Astrocyte of the cerebellum (primary cell): ENCODE measurements around the gene ACO2.

Source experiments
- DNase-seq: peaks from one replicate; pipeline ENCODE4 v3.0.0-alpha.2; 2011; ENCODE audit warnings: low read depth
- H3K4me3 ChIP-seq: 2 replicates; pipeline ENCODE4 v1.5.1; 2011; ENCODE audit warnings: mild to moderate bottlenecking, low read depth, low read length, moderate library complexity
- in situ Hi-C: cut with HindIII; loops from 2 replicates; pipeline ENCODE4 v1.10.0; 2017; ENCODE audit warnings: low sequenced_read_pairs
- TF ChIP-seq, protein P1 (sequence below): IDR thresholded peaks from 2 replicates; pipeline ENCODE4 v1.5.1; 2012; ENCODE audit warnings: low read length, low read depth, moderate library complexity, mild to moderate bottlenecking; ENCODE audit errors: missing control alignments

Gene ACO2

DNA sequence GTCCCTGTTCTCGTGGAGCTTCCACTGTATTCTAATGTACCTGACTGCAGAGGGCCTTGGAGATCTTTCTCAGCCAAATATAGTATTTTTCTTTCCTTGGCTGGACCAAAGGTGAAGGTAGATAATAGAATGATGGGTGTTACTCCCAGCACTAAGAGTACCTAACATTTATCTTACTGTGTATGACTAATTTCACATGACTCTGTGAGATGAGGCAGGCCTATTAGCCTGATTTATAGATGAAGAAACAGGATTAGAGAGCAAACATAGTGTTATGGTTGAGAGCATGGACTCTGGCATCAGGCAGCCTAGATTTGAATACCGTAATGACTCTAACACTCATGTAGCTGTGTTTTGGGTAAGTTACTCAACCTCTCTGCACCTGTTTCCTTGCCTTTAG is 2.7 kb downstream of the ACO2 start:
- in situ Hi-C loops, result no loop called here
- TF ChIP-seq, protein P1, sequence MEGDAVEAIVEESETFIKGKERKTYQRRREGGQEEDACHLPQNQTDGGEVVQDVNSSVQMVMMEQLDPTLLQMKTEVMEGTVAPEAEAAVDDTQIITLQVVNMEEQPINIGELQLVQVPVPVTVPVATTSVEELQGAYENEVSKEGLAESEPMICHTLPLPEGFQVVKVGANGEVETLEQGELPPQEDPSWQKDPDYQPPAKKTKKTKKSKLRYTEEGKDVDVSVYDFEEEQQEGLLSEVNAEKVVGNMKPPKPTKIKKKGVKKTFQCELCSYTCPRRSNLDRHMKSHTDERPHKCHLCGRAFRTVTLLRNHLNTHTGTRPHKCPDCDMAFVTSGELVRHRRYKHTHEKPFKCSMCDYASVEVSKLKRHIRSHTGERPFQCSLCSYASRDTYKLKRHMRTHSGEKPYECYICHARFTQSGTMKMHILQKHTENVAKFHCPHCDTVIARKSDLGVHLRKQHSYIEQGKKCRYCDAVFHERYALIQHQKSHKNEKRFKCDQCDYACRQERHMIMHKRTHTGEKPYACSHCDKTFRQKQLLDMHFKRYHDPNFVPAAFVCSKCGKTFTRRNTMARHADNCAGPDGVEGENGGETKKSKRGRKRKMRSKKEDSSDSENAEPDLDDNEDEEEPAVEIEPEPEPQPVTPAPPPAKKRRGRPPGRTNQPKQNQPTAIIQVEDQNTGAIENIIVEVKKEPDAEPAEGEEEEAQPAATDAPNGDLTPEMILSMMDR, result no peak
- no peak overlapping the region for H3K4me3 ChIP-seq
- DNase-seq, result no peak

DNA sequence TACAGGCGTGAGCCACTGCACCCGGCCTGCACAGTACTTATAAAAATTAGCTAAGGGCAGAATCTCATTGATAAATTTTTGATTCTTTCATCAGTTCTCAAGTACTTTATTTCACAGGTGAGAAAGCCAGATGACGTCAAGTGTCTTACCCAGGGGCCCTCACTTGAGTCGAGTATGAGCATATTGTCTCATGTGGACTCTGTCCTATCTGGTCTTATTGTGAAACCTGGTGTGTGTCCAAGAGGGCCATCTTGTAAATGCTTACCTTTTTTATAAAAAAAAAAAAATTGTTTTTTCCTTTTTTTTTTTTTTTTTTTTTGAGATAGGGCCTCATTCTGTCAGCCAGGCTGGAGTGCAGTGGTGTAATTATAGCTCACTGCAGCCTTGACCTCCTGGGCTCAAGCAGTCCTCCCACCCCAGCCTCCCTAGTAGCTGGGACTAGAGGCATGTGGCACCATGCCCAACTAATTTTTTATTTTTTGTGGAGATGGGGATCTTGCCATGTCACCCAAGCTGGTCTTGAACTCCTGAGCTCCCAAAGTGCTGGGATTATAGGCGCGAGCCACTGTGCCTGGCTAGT is 6.0 kb downstream of the ACO2 start:
- no peak for DNase-seq
- TF ChIP-seq, protein P1, result no peak
- in situ Hi-C loops, result no loop called here
- no peak overlapping the region for H3K4me3 ChIP-seq

DNA sequence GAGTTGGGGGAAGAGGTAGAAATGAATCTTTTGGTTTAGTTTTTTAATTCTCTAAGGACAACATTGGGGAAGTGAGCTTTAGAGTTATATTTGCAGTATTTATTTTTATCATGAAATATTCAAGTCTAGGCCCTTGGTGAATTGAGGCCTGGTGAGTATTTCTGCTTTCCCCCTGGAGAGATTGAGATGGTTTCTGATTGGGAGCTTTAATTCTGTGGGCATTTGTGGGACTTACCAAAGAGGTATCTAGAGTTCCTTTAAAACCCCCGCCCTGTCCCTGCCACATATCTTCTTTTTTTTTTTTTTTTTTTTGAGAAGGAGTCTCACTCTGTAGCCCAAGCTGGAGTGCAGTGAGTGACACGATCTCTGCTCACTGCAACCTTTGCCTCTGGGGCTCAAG is 9.6 kb downstream of the ACO2 start:
- in situ Hi-C loops, result no loop called here
- TF ChIP-seq, protein P1, result no peak
- no peak for DNase-seq
- no peak overlapping the region for H3K4me3 ChIP-seq

DNA sequence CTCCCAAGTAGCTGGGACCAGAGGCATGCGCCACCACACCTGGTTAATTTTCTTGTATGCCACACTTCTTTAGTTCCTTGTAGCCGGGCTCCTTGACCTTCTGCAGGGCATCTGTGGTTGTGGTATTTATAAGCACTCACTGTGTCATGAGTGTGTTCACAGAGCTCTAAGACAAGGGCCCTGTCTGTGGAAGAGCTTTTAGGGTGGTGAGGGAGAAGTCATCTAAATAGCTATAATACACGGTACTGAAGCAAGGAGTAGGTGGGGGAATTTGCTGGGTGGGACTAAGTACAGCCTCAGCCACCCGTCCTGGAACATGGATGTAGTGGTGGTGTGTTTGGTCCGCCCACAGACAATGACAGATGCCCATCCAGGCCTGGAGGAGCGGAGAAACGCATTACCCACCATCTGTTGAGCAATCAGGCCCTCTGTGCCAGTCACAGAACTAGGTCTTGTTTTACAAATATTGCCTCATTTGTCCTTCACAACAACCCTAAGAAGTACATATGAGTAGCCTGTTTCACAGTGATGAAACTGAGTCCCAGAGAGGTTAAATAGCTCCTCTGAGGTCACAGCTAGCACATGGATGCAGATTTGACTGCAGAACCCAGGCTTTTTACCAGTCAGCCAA is 10.1 kb downstream of the ACO2 start:
- H3K4me3 ChIP-seq, result no peak overlapping the region
- in situ Hi-C loops, result no loop called here
- TF ChIP-seq, protein P1, result no peak
- DNase-seq, result no peak

DNA sequence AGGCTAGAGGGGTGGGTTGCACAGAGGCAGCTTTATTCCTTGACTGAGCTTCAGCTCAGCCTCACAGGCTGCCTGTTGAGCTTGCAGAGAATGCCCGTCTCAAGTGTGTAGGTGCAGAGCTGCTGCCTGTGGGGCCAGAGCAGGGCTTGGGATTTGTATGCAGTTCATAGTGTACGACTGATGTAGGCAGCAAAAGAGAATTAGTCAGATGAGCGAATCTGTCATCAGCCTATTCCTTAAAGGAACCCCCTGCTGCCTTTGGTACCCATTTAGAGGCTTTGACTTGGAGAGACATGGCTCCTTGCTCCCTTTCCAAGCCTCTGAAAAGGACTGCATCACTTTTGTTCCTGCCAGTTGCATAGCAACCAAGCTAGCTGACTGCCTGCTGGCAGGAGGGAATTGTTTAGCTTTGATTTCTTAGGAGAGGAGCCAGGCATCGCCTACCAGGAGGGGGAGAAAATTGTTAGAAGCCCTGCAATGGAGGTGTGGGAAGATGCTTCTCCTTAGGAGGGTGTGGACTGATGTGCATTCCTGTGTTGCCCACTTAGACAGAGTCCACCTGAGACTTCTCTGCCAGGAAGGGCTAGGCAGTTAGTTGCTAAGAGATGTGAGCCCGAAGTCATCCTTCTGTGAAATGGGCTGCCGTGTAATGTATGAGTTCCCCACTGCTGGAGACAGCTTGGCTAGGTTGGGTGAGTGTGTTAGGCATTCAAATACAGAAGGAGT is 10.9 kb downstream of the ACO2 start:
- in situ Hi-C loops, result no loop called here
- DNase-seq, result peak; percentile 92
- TF ChIP-seq, protein P1, result peak; percentile 38
- H3K4me3 ChIP-seq, result no peak overlapping the region

DNA sequence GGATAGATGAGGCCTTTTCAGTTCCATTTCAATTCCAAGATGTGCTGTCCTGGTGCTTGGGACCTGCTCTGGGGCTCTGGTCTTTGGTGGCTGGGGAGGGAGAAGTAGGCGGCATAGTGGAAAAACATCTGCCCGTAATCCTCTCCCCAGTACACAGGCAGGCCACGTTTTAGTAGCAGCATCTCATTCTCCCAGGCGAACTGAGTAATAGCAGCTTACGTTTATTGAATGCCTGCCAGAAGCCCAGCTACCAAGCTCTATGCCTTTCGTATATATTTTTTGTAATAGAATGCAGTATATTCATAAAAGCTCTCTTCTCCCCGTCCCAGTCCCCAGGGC is 11.4 kb downstream of the ACO2 start:
- in situ Hi-C loops, result no loop called here
- no peak overlapping the region for H3K4me3 ChIP-seq
- peak; percentile 66 for DNase-seq

More for the DNA sequence above, 11.4 kb downstream of the ACO2 start:
- TF ChIP-seq, protein P1, result no peak
